Measurements from ENCODE around the gene PARD6G.

Gene PARD6G

GRCh38 chr18:80213182-80213581, 34.1 kb downstream of the PARD6G start:
- DNase-seq (ENCODE audit: low read depth in 2 of 2, low spot score in 1 of 2): no peak

- no peak for DNase-seq (ENCODE audit: low read depth in 2 of 2, low spot score in 1 of 2)
These were observed 36.8 kb downstream of the PARD6G start for GRCh38 chr18:80210312-80211083.

GRCh38 chr18:80208620-80209019, 38.7 kb downstream of the PARD6G start:
- no peak for DNase-seq (ENCODE audit: low read depth in 2 of 2, low spot score in 1 of 2)

GRCh38 chr18:80205294-80205693, 42.0 kb downstream of the PARD6G start:
- no peak for DNase-seq (ENCODE audit: low read depth in 2 of 2, low spot score in 1 of 2)

GRCh38 chr18:80204142-80204541, 43.2 kb downstream of the PARD6G start:
- no peak for DNase-seq (ENCODE audit: low read depth in 2 of 2, low spot score in 1 of 2)

- no peak for DNase-seq (ENCODE audit: low read depth in 2 of 2, low spot score in 1 of 2)
These were observed 44.1 kb downstream of the PARD6G start for GRCh38 chr18:80203249-80203648.

- DNase-seq (ENCODE audit: low read depth in 2 of 2, low spot score in 1 of 2): no peak
These were observed 44.9 kb downstream of the PARD6G start for GRCh38 chr18:80202264-80202998.

- no peak for DNase-seq (ENCODE audit: low read depth in 2 of 2, low spot score in 1 of 2)
These were observed 45.6 kb downstream of the PARD6G start for GRCh38 chr18:80201739-80202138.

- no peak for DNase-seq (ENCODE audit: low read depth in 2 of 2, low spot score in 1 of 2)
These were observed 46.2 kb downstream of the PARD6G start for GRCh38 chr18:80200932-80201672.

GRCh38 chr18:80200171-80200931, 47.0 kb downstream of the PARD6G start:
- no peak for DNase-seq (ENCODE audit: low read depth in 2 of 2, low spot score in 1 of 2)

- no peak for DNase-seq (ENCODE audit: low read depth in 2 of 2, low spot score in 1 of 2)
These were observed 48.1 kb downstream of the PARD6G start for GRCh38 chr18:80198994-80199748.

- DNase-seq (ENCODE audit: low read depth in 2 of 2, low spot score in 1 of 2): no peak
These were observed 48.9 kb downstream of the PARD6G start for GRCh38 chr18:80198391-80198790.

GRCh38 chr18:80197528-80197927, 49.8 kb downstream of the PARD6G start:
- DNase-seq (ENCODE audit: low read depth in 2 of 2, low spot score in 1 of 2): no peak

- no peak for DNase-seq (ENCODE audit: low read depth in 2 of 2, low spot score in 1 of 2)
These were observed 50.6 kb downstream of the PARD6G start for GRCh38 chr18:80196528-80197320.

GRCh38 chr18:80194874-80195570, 52.3 kb downstream of the PARD6G start:
- DNase-seq (ENCODE audit: low read depth in 2 of 2, low spot score in 1 of 2): no peak

- no peak for DNase-seq (ENCODE audit: low read depth in 2 of 2, low spot score in 1 of 2)
These were observed 53.6 kb downstream of the PARD6G start for GRCh38 chr18:80193701-80194100.

- no peak for DNase-seq (ENCODE audit: low read depth in 2 of 2, low spot score in 1 of 2)
These were observed 54.5 kb downstream of the PARD6G start for GRCh38 chr18:80192653-80193385.

GRCh38 chr18:80191907-80192652, 55.2 kb downstream of the PARD6G start:
- DNase-seq (ENCODE audit: low read depth in 2 of 2, low spot score in 1 of 2): no peak

Data from stimulated activated CD8-positive, alpha-beta memory T cell treated with anti-CD3 and anti-CD28 coated beads, Interleukin-4, amount 100 ng/mL, for 1 hour (primary cell).